Measurements from ENCODE around the gene SSBP3.
"Not testable (repeated sequence)": the region's sequence is repeated elsewhere in the genome, so short reads cannot be mapped to it uniquely, and the experiment has no call there.

Gene SSBP3

DNA sequence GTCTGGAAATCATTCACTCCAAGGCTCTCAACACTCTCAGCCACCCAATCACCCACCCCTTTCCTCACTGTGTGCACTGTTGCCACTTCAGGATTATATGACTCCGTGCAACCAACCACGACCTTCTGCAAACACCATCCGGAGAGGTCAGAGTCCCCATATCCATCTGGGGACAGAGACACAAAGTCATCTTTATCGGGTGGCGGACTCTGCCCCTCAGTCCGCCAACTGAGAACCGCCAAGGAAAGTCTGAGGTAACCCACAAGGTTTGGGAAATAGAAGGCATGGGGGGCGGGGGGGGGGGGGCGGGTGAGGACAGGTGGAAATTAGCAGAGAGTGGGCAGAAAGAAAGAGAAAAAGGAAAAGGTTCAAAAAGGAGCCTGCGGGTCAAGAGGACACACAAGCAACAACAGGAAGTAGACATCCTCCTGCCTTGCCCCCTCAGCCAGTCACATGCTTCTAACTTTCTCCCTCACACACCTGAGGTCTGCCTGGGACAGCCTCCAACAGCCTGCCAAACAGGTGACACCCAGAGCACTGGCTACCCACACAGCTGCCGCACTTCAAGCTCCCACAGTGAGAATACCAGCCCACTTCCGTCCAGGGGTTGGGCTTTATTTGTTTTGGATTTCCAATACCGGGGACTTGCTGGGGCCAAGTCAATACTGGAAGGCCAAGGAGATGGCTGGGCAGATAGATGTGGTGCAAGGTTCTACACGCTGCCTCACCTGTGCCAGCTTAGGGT, 58.1 kb downstream of the SSBP3 start:
- no peak for DNase-seq

DNA sequence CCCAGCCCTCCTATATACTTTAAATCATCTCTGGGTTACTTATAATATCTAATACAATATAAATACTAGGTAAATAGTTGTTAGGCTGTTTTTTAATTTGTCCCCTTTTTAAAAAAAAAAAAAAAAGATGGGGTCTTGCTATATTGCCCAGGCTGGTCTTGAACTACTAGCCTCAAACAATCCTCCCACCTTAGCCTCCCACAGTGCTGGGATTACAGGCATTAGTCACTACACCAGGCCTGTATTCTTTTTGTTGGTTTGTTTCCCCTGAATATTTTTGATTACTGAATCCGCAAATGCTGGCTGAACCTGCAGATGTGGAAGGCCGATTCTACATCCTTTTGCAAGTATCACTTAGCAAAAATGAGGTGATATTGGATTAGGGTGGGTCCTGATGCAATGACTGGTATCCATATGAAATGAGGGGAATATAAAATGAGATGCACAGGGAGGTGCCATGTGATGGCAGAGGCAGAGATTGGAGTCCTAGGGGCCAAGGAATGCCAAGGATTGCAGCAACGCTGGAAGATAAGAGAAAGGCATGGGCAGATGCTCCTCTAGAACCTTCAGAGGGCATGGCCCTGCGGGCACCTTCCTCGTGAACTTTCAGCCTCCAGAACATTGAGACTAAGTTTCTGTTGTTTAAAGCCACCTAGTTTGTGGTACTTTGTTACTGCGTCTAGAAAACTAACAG, 58.8 kb downstream of the SSBP3 start:
- DNase-seq = no peak

DNA sequence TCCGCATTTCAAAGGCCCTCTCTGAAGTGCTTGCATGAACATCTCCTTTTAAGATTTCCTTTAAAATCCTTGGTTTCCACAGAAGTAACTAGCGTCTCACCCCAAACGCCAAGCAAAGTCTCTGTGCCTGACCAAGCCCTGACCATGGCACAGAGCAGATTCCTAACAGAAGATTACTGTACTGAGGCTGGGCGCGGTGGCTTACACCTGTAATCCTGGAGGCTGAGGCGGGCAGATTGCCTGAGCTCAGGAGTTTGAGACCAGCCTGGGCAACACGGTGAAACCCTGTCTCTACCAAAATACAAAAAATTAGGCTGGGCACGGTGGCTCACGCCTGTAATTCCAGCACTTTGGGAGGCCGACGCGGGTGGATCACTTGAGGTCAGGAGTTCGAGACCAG, 60.6 kb downstream of the SSBP3 start:
- not testable (repeated sequence) for DNase-seq

DNA sequence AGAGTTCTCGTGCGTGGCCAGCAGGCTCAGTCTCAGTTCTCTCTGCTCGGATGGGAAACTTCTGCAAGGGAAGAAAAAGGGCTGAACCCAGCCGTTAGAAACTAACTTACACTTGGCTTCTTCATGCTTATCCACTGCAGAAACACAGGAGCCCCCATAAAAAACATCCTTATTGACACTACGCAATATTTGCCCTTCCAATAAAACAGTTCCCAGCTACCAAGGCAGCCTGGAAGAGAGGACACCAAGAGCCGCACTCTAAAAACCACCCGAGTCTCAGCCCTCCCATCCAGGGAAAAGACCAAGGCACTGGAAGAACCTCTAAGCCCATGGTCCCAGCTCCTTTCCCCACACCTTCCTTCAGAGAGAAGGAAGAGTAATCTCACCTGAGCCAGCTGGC, 61.1 kb downstream of the SSBP3 start:
- DNase-seq = no peak

DNA sequence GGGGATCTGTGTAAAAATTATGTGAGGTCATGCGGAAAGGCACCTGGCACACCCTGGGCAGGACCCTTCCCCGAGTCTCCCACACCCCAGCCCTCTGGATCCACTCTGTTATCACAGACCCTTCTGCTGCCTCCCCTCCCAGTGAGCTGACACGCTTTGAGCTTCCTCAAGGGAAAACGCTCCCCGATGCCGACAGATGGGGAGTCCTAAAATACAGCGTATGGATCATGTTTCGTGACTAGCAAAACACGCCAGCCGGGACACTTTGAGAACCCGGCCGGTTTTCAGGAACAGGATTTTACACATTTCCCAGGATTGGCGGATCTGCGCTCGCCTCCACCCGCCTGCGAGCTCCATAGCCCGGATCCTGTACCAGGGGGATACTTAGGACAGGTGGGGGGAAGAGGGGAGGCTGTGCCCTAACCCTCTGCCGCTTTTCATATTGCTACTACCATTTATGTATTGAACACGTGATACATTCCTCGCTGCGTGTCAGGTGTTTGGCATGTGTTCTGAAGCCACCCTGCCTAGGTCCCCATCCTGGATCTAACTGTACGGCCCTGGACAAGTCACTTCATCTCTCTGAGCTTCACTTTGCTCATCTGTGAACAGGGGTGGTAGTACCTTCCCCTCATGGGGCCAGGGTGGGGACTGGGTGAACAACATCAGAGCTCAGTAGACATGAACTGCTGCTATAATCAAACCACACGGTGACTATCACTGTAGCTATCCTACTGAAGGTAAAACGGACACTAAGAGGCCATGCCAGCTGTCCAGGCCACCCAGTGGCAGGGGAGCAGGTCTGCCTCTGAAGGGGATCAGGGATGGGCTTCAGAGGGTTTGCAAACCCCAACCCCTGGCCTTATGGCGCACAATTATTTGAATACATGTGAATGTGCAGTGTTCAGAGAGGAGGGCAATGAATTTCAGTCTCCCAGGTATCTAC, 63.2 kb downstream of the SSBP3 start:
- no peak for DNase-seq

DNA sequence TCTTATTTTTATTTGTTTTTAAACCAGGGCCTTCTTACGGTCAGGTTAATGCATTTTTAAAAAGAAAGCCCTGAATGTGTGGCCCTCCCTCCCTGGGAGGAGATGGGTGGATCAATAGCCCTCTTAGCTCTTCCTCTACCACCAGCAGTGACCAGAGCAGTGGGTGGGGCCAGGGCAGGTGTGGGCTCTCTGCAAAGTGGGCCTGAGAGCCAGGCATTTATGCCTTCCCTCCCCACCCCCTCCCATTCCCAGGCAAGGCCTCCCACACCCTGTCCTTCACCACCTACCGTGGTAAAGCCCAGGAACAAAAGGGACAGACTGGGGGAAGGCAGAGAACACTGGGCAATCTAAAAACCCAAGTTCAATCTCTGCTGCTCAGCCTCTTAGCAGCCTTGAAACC, 63.9 kb downstream of the SSBP3 start:
- DNase-seq = no peak

DNA sequence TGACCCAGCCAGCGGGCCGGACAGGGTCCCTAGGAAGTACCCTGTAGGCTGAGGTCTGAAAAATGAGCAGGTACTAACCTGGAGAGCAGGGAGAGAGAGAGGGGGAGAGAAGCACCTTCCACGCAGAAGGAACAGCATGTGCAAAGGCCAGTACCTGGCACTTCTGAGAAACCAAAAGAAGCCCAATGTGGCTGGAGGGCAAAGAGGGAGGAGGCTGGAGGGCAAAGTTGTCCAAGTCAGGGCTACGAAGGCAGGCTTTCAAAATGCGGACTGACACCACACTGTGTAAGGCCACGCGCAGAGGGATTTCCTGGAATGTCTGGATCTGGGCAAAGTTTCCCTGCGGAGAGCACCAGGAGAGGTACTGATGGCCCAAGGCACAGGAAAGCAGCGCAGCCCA, 64.4 kb downstream of the SSBP3 start:
- DNase-seq = no peak

DNA sequence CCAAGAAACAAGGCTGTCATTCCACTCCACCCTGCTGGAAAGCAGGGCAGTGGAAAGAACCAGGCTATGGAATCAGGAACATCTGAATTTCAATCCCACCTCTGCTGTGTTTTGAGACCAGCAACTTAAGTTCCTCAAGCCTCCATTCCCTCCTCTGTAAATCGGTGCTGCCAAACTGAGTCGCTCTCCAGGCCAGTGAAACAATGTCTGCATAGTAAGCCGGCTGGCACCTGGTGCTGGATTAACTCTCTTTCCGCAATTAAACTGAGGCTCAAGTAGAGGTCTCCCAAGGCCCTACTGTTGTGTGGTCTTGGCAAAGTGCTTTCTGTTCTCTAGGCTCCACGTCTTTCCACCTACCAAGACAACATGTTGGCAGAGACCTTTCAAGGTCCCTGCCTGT, 65.3 kb downstream of the SSBP3 start:
- DNase-seq = no peak

DNA sequence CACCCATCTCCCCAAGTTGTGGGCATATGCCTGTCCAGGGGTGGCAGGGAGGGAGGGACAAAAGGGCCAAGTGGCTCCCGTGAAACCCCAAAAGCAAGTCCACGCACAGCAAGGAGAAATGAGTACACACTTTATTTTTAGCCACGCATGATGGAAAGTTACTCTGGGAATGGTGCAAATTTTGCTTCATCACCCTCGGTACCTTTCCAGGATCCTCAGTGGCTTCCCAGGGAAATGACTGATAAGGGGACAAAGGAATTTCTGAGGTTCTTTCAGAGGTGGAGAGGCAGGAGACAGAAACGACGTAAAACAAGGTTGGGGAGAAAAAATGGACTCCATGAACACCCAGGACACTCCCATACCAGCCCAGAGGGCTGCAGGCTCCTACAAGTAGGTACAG, 65.8 kb downstream of the SSBP3 start:
- DNase-seq = no peak

DNA sequence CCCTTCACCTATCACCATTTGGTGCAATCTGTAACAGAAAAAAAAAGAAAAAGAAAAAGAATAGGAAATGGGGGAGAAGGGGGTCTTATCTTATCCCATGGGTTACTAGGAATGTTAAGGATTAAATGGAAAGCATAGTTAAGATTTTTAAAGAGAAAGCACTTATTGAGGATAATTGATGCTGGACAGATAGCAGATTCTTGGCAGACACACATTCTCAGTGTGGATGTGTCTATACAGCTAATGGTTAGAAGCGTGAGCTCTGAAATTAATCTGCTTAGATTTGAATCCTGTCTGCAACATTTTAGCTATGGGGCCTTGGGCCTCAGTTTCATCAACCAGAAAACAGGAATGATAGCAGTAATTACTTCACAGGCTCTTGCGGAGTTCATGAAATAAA, 67.1 kb downstream of the SSBP3 start:
- no peak for DNase-seq

DNA sequence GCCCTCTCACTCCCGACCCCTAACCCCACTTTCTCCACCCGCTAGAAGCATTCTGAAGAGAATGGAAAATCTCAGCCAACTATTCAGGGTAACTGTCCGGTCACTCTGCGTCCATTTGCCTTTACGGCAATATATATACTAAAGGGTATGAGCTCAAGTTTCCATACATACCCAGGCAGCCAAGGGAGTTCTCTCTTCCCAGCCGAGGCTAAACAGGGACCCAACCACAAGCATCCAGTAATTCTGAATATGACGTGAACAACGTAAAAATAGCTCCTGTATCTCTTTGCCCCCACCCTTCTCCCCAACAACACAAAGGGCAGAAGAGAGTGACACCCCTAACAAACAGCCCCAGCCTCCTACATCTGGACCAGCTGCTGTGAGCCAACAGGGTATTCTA, 67.7 kb downstream of the SSBP3 start:
- no peak for DNase-seq

DNA sequence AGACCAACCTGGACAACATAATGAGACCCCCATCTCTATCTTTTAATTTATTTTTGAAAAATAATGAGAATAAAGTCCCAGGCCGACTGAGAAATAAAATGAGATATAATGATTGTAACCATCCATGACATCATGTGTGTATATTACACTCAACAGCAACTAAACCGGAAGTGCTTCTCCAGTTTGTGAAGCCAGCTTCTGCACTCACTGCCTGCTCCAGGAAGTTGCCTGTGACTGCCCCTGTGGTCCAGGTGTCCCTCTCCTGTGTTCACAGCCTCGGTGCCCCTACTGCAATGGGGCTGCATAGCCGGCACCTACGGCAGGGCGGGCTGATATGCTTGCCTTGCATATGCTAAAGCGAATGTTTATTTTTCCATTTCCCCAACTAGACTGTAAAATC, 68.3 kb downstream of the SSBP3 start:
- no peak for DNase-seq

DNA sequence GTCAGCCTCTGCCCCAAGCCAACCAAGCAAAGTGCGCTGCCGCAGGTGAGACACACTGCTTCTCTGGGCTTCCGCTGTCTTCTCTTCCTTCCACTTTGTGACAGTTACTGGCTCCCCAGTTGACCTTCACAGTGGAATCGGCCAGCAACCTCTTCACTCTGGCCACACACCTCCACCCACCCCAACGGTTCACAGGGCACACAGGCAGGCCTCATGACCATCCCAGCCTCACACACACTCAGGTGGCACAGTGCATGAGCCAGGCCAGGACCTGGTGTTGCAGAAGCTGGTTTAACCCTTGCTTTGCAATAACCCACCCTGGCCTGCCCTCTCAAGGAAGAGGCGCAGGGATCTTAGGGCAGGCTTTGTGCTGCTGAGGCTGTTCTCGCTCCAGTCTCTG, 69.2 kb downstream of the SSBP3 start:
- DNase-seq = no peak

DNA sequence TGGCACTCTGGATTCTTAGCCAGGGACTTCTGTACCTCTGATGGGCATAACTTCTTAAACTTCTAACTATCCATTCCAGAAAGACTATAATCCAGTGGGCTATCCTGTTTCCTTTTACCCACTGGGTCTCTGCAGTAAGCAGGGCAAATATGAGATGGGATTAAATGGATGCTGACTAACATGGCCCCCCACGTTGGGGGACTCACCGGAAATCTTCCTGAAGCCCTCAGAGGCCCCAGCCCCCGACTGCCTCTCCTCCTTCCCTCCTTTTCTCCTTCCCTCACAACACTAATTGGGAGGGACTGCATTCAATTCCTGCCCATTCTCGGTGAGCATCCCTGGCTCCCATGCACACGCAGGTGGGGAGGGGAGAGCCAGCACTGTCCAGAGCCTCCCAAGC, 70.1 kb downstream of the SSBP3 start:
- no peak for DNase-seq

DNA sequence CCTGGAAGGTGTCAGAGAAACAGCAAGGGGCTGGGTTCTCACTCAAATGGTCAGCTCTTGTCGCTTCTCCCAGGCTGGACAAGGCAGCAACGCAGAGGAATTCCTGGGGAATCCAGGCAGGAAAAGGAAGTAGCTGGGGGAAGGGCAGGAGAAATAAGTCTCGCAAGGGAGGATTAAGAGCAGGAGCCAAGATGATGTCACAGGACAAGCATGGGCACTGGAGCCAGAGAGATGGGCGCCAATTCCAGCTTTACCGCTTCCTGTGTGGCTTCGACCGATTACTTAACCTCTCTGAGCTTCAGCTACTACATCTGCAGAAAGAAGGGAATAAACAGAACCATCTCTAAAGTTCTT, 70.5 kb downstream of the SSBP3 start:
- no peak for DNase-seq

DNA sequence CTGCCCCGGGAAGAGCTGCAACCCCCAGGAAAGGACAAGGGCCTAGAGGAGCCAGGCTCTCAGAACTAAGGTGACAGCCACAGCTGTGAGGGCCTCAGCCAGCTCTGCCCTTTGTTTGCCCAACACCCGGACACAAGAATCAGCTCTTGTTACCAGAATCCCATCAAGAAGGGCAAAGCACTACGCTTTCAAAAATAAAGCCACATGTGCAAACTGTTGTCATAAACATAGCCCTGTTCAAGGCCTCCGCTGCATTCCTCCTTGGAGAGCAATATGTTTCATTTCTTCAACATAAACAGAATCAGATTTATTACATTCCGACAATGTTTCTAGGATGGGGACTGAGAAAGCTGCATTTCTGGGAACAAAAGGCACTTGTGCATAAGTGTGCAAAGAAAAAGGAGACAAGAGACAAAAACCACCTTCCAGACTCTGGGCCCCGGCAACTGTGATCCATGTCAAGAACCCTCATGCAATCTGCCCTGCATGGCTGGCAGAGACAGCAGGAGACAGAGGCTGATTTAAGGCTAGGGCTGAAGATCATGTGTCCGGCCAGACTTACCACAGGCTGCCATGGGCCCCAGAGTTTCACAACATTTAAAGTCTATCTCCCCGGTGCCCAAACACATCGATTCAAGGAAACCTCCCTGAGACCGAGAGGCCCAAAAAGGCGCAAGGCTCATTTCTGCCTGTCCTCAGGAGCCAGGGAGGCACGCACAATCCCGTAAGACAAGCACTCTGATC, 71.0 kb downstream of the SSBP3 start:
- DNase-seq = no peak

DNA sequence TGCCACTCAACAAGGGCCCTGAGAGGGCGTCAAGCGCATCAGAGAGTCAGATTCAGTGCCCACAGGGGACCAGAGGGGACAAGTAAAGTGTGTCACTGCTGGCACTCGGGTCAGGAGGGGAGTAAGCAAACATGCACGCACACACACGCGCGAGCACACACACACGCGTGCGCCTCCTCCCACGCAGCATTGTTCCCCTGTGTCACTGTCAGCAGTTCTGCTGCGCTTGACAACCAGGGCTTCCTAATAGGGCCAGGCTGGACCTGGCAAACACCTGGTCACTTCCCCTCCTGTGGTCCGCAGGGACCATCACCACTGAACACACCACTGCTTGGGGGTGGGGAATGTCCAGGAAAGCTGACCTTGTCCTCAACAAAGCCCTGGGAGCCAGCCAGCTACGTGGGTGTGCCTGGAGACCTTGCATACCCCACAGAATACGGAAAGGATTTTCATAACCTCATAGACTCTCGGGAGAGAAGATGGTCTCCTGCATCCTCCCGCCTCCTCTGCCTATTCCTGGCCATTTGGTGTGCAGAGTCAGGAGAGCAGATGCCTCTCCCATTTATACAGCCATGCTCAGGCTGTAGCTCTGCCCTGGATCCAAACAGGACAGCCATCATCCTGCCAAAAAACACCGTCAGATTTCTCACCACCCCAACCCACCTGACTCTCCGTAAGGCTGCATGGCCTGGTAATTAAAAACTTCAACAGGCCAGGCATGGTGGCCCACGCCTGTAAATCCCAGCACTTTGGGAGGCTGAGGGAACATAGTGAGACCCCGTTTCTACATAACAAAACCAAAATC, 73.2 kb downstream of the SSBP3 start:
- DNase-seq = no peak

DNA sequence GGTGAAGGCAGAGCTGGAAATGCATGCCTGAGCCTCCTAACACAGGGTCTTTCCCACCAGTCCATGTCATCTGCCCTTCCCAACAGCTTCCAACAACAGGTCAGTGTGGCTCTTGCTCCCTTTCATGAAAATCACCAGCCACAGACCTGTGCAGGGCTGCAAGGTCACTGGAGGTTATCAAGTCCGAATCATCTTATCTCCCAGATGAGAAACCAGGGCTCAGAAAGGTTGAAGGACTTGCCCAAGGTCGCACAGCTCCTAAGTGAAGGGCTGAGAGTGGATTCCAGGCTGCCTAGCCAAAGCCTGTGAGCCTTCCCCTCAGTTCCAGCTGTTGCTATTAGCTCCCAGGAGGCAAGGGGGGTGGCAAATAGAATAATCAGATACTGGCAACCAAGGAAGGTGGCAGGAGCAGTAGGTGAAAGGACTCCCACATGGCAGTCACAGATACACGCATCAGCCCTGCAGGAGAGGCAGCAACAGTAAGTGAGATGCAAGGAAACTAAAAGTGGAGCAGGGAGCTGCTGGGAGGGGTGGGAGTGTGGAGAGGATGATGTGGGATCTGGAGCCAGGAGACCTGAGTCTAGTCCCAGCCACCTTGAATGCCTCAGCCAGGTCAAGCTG, 74.2 kb downstream of the SSBP3 start:
- DNase-seq = no peak

DNA sequence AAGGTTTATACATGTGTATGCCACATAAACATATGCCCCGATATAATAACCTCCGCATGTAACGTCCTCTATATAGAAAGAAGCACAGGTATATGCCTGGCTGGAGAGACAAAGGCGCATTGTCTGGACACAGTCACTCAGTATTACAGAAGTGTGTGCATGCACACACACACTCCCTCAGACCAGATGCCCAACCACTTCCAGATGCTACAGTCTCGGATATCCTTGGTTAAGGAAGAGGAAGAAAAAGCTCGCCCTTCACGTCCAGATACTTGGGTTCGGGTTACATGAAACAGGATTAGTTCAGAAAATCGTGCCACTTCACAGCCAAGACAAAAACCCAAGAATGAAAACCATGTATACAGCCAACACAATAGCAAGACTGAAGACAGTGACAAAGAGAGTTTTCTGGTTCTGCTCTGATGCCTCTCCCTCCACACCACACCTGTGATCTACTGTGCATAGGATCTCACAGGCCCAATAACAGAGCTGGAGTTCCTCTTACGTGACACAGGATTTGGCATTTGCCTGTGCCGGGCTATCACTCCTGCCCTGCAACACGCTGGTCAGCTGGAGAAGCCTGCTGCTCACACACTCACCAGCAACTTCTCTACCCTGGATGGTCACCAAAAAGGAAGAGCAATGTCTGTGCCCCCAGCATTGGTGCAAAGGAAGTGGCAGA, 75.0 kb downstream of the SSBP3 start:
- no peak for DNase-seq

DNA sequence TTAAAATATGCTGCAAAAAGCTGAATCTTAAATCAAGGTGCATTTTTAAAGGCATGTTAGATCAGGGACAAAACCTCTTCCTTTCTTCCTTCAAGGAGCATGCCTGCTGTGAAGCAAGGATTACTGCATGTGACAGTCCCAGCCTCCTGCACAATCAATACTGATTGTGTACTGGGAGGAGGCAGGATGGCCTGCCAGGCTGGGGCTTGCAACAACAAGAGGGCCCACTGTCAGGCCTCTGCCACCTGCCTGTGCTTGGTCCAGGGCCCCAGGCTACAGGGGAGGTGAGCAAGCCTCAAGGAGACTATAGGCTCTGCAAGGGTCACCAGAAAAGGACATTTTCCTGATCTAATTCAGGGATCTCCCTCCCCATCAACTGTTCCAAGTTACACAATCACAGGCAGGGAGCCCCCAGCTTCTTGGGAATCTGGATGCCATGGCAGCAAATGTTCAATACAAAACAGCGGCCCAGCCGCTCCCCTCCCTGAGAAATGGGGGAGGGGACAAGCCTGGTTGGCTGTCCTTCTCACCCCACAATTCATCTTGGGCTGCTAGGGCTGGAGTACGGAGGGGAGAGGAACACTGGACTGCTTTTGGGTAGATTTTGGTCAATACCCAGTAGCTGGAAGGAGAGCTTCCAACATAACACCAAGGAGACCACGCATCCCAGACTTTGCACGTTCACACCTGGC, 76.7 kb downstream of the SSBP3 start:
- DNase-seq = no peak
